PC-9 (cell line): Measurements from ENCODE around the gene IQGAP3.

Experiments used
- CTCF ChIP-seq: fragments of 200-600 bp; sonication (generic); conservative IDR thresholded peaks from 2 replicates; pipeline ENCODE4 v1.6.1; 2017; ENCODE audit warnings: mixed run types, antibody characterized with exemption, mild to moderate bottlenecking, moderate library complexity
- EZH2 ChIP-seq: fragments of 200-600 bp; sonication (generic); IDR thresholded peaks from 2 replicates; pipeline ENCODE4 v1.8.0; 2017; ENCODE audit warnings: antibody characterized with exemption, low read depth

- no peak for TF ChIP-seq EZH2
- TF ChIP-seq CTCF, result no peak
These were observed 84.5 kb downstream of the IQGAP3 start for GRCh38 chr1:156487862-156488261.
